H9 (cell line): ENCODE measurements around the gene NHERF1. TPM values are rescaled to one million over a fixed set of nuclear protein-coding genes. Genes with fewer than 3 reads are reported as not detected.

ENCODE experiments used
- DNase-seq: peaks from one replicate; pipeline ENCODE4 v3.0.0-alpha.2; 2017
- H2AFZ ChIP-seq: one replicate; pipeline ENCODE4 v1.6.1; 2013; ENCODE audit warnings: mild to moderate bottlenecking, low read length, control low read depth, moderate library complexity
- H2AK5ac ChIP-seq: 2 replicates; pipeline ENCODE4 v1.6.1; 2013; ENCODE audit warnings: low read length, control low read depth, mixed read lengths; ENCODE audit not compliant: insufficient read length
- H2BK120ac ChIP-seq: one replicate; pipeline ENCODE4 v1.6.1; 2013; ENCODE audit warnings: low read depth, mild to moderate bottlenecking, low read length, control low read depth, inconsistent platforms; ENCODE audit not compliant: poor library complexity, severe bottlenecking
- H2BK12ac ChIP-seq: 2 replicates; pipeline ENCODE4 v1.6.1; 2013; ENCODE audit warnings: low read length, control low read depth, mixed read lengths, low read depth; ENCODE audit not compliant: insufficient read length
- H2BK15ac ChIP-seq: 2 replicates; pipeline ENCODE4 v1.6.1; 2013; ENCODE audit warnings: low read depth, low read length, control low read depth
- H2BK20ac ChIP-seq: one replicate; pipeline ENCODE4 v1.6.1; 2013; ENCODE audit warnings: low read depth, mild to moderate bottlenecking, low read length, control low read depth, inconsistent platforms; ENCODE audit not compliant: poor library complexity, severe bottlenecking
- H2BK5ac ChIP-seq: 2 replicates; pipeline ENCODE4 v1.6.1; 2013; ENCODE audit warnings: low read length, control low read depth, mixed read lengths; ENCODE audit not compliant: insufficient read length
- H3K14ac ChIP-seq: 2 replicates; pipeline ENCODE4 v1.6.1; 2013; ENCODE audit warnings: low read length, control low read depth; ENCODE audit not compliant: insufficient read depth
- H3K18ac ChIP-seq: 2 replicates; pipeline ENCODE4 v1.6.1; 2013; ENCODE audit warnings: low read depth, mild to moderate bottlenecking, mixed read lengths, low read length, control low read depth; ENCODE audit not compliant: insufficient read length
- H3K23ac ChIP-seq: 2 replicates; pipeline ENCODE4 v1.6.1; 2013; ENCODE audit warnings: low read length, control low read depth, mixed read lengths, low read depth; ENCODE audit not compliant: insufficient read length
- H3K23me2 ChIP-seq: 2 replicates; pipeline ENCODE4 v1.6.1; 2013; ENCODE audit warnings: low read depth, mild to moderate bottlenecking, mixed read lengths, low read length, control low read depth; ENCODE audit not compliant: insufficient read length, poor library complexity, severe bottlenecking
- H3K27ac ChIP-seq: 2 replicates; pipeline ENCODE4 v1.5.1; 2013; ENCODE audit warnings: low read length, control low read depth, mixed read lengths, low read depth; ENCODE audit not compliant: insufficient read length
- H3K27me3 ChIP-seq: 2 replicates; pipeline ENCODE4 v1.6.1; 2013; ENCODE audit warnings: low read length, control low read depth, inconsistent platforms; ENCODE audit not compliant: insufficient read depth
- H3K4ac ChIP-seq: 2 replicates; pipeline ENCODE4 v1.6.1; 2013; ENCODE audit warnings: low read depth, mild to moderate bottlenecking, control low read depth, inconsistent platforms, low read length, moderate library complexity
- H3K4me1 ChIP-seq: 2 replicates; pipeline ENCODE4 v1.6.1; 2013; ENCODE audit warnings: low read length, control low read depth, inconsistent platforms; ENCODE audit not compliant: insufficient read depth
- H3K4me2 ChIP-seq: 2 replicates; pipeline ENCODE4 v1.6.1; 2013; ENCODE audit warnings: low read length, control low read depth, mixed read lengths; ENCODE audit not compliant: insufficient read length, insufficient read depth
- H3K56ac ChIP-seq: 2 replicates; pipeline ENCODE4 v1.6.1; 2013; ENCODE audit warnings: low read depth, mild to moderate bottlenecking, mixed read lengths, low read length, control low read depth; ENCODE audit not compliant: insufficient read length
- H3K79me1 ChIP-seq: 2 replicates; pipeline ENCODE4 v1.6.1; 2013; ENCODE audit warnings: low read depth, mild to moderate bottlenecking, moderate library complexity, low read length, control low read depth, inconsistent platforms; ENCODE audit not compliant: insufficient read depth, poor library complexity, severe bottlenecking
- H3K79me2 ChIP-seq: 2 replicates; pipeline ENCODE4 v1.6.1; 2013; ENCODE audit warnings: low read length, control low read depth, inconsistent platforms; ENCODE audit not compliant: insufficient read depth
- H3K9ac ChIP-seq: 2 replicates; pipeline ENCODE4 v1.6.1; 2013; ENCODE audit warnings: low read length, control low read depth, mixed read lengths; ENCODE audit not compliant: insufficient read length; ENCODE audit errors: extremely low read depth
- H3K9me3 ChIP-seq: one replicate; pipeline ENCODE4 v1.6.1; 2013; ENCODE audit warnings: low read depth, low read length, inconsistent platforms; ENCODE audit not compliant: control insufficient read depth
- H3T11ph ChIP-seq: one replicate; pipeline ENCODE4 v1.6.1; 2013; ENCODE audit warnings: mild to moderate bottlenecking, low read length, control low read depth, inconsistent platforms
- H4K20me1 ChIP-seq: one replicate; pipeline ENCODE4 v1.6.1; 2013; ENCODE audit not compliant: control insufficient read depth, insufficient read length, insufficient read depth
- H4K5ac ChIP-seq: 2 replicates; pipeline ENCODE4 v1.6.1; 2013; ENCODE audit warnings: low read depth, mild to moderate bottlenecking, mixed read lengths, low read length, control low read depth; ENCODE audit not compliant: insufficient read length
- H4K8ac ChIP-seq: replicated peaks from 2 replicates; pipeline ENCODE4 v1.6.1; 2013; ENCODE audit warnings: low read length, control low read depth, mixed read lengths, low read depth; ENCODE audit not compliant: insufficient read length
- H4K91ac ChIP-seq: 2 replicates; pipeline ENCODE4 v1.6.1; 2013; ENCODE audit warnings: low read depth, mild to moderate bottlenecking, moderate library complexity, mixed read lengths, low read length, control low read depth; ENCODE audit not compliant: insufficient read length
- H3K27ac Mint-ChIP-seq, 3 experiments: 2 replicates in 2 of 3; 3 replicates in 1 of 3; pipeline ENCODE4 v1.8.0; 2020 to 2021; ENCODE audit warnings: mixed read lengths in 3 of 3, mild to moderate bottlenecking in 1 of 3, moderate library complexity in 1 of 3
- H3K27me3 Mint-ChIP-seq: 2 replicates; pipeline ENCODE4 v1.8.0; 2021; ENCODE audit warnings: low read depth, mild to moderate bottlenecking, moderate library complexity, mixed read lengths
- H3K36me3 Mint-ChIP-seq, 3 experiments: 2 replicates in 2 of 3; 3 replicates in 1 of 3; pipeline ENCODE4 v1.8.0; 2020 to 2021; ENCODE audit warnings: low read depth in 3 of 3, mixed read lengths in 3 of 3; ENCODE audit not compliant: insufficient read depth in 1 of 3
- H3K4me1 Mint-ChIP-seq, 2 experiments: 2 replicates each; pipeline ENCODE4 v1.8.0; 2020; ENCODE audit warnings: mixed read lengths in 2 of 2
- H3K4me3 Mint-ChIP-seq, 2 experiments: 2 replicates in 1 of 2; 3 replicates in 1 of 2; pipeline ENCODE4 v1.8.0; 2020 to 2021; ENCODE audit warnings: mild to moderate bottlenecking in 2 of 2, mixed read lengths in 2 of 2, moderate library complexity in 1 of 2
- H3K9me3 Mint-ChIP-seq, 2 experiments: 2 replicates in 1 of 2; 3 replicates in 1 of 2; pipeline ENCODE4 v1.8.0; 2020; ENCODE audit warnings: mild to moderate bottlenecking in 2 of 2, mixed read lengths in 2 of 2, moderate library complexity in 1 of 2
- WGBS: extraction: QIAGEN DNeasy Blood & Tissue Kit; methylation state at CpG from one replicate; pipeline ENCODE4 v1.1.7; 2013; ENCODE audit warnings: missing lambda C conversion rate, low lambda C conversion rate, mixed read lengths; ENCODE audit not compliant: insufficient read length; ENCODE audit errors: extremely low coverage; 5-methylcytosine and 5-hydroxymethylcytosine counted together
- total RNA-seq: library from RNA; stranded (reverse); gene quantifications from 2 replicates; pipeline ENCODE4 v1.2.1, GENCODE V29; 2021
- TF ChIP-seq, protein P1 (sequence below): fragments of 200-600 bp; sonication (generic); conservative IDR thresholded peaks from 3 replicates; pipeline ENCODE4 v1.8.0; 2021; ENCODE audit warnings: antibody characterized with exemption, mild to moderate bottlenecking

The NHERF1 gene
- total RNA-seq, 1 experiment from 2014 or later, result 74.4 TPM

DNA sequence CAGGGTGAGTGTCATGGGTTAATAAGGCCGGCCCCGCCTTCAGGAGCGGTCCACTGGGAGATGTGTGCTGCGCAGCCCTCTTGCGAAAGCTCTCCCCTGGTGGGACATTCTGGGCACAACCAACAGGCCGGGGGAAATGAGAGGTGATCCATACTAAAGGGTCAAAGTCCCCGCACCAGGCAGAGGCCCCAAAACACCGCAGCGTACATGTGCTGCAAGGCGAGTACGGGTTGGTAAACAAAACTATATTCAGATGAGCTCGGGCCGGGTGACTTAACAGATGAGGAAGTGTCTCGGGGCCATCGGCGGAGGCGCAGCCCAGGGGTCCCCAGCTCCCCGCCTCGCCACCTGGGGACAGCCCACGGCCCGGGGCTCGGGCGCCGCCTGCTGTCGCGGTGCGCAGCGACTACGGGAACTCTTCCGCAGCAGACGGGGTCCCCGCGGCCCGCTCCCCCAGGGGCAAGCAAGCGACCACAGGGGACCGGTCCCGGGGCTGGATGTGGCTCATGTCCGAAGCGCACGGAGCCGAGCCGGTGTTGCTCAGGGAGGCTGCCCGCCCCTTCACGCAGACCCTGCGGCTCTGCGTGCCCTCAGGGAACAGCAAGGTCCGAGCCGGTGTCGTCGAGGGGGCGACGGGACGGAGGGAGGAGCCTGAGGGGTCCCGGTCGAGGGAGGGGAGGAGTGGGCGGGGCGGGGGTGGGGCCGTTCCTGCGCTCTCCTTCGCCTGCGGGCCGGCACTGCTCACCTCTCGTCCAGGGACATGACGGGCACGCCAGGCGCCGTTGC is 11.7 kb upstream of the NHERF1 start, which contains the start of gene RAB37:
Gene RAB37 (plus strand): TSS at position 744 of the 786 bp plus-strand sequence. CDS start 17 bp downstream, at position 761.
- Histone ChIP-seq H2AFZ (no peak within 1 kb of the TSS), H3K4me2 (peak within 1 kb of the TSS; percentile 46), H3K23me2 (peaks cover 9% of the 10 kb centered on the region), H3K27ac (no peak within 1 kb of the TSS), H3K4ac (no peak within 1 kb of the TSS), H3K9ac (no peak within 1 kb of the TSS), H4K5ac (no peak within 1 kb of the TSS), H3K79me2 (no peaks in the 10 kb centered on the region), H3K27me3 (no peaks in the 10 kb centered on the region), H4K91ac (no peak within 1 kb of the TSS), H2BK15ac (no peak within 1 kb of the TSS), H3K9me3 (no peaks in the 10 kb centered on the region), H3K79me1 (no peaks in the 10 kb centered on the region), H3K56ac (no peak within 1 kb of the TSS), H3T11ph (no peak within 1 kb of the TSS), H2BK12ac (no peak within 1 kb of the TSS), H2AK5ac (no peak within 1 kb of the TSS), H4K8ac (no peak within 1 kb of the TSS), H3K18ac (no peak within 1 kb of the TSS), H4K20me1 (no peaks in the 10 kb centered on the region), H3K23ac (no peak within 1 kb of the TSS), H3K4me1 (no peaks in the 10 kb centered on the region), H3K14ac (no peak within 1 kb of the TSS), H2BK120ac (no peak within 1 kb of the TSS), H2BK5ac (no peak within 1 kb of the TSS), H2BK20ac (no peak within 1 kb of the TSS)
- TF ChIP-seq, protein P1, sequence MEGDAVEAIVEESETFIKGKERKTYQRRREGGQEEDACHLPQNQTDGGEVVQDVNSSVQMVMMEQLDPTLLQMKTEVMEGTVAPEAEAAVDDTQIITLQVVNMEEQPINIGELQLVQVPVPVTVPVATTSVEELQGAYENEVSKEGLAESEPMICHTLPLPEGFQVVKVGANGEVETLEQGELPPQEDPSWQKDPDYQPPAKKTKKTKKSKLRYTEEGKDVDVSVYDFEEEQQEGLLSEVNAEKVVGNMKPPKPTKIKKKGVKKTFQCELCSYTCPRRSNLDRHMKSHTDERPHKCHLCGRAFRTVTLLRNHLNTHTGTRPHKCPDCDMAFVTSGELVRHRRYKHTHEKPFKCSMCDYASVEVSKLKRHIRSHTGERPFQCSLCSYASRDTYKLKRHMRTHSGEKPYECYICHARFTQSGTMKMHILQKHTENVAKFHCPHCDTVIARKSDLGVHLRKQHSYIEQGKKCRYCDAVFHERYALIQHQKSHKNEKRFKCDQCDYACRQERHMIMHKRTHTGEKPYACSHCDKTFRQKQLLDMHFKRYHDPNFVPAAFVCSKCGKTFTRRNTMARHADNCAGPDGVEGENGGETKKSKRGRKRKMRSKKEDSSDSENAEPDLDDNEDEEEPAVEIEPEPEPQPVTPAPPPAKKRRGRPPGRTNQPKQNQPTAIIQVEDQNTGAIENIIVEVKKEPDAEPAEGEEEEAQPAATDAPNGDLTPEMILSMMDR, result peak; percentile 66
- Mint-ChIP-seq H3K36me3 (no peaks in the 10 kb centered on the region; a peak in 1 of 7 replicates), H3K27me3 (peaks cover 22% of the 10 kb centered on the region), H3K9me3 (no peaks in the 10 kb centered on the region; a peak in 1 of 5 replicates), H3K27ac (no peak within 1 kb of the TSS; a peak in 2 of 7 replicates), H3K4me1 (peaks cover 16 to 23% of the 10 kb centered on the region in 2 experiments), H3K4me3 (peak within 1 kb of the TSS; percentile 70 to 87)
- DNase-seq, result peak; percentile 94
- WGBS, result no CpG with 5 or more reads among the region's 67 CpGs
